IPS-NIHi7 (cell line): ENCODE measurements around the gene SLC9C2.
"Not testable (repeated sequence)": the region's sequence is repeated elsewhere in the genome, so short reads cannot be mapped to it uniquely, and the experiment has no call there.

Experiments
- DNase-seq: peaks from one replicate; pipeline ENCODE4 v3.0.0; 2012; ENCODE audit warnings: mixed read lengths; ENCODE audit errors: extremely low spot score

Gene SLC9C2

DNA sequence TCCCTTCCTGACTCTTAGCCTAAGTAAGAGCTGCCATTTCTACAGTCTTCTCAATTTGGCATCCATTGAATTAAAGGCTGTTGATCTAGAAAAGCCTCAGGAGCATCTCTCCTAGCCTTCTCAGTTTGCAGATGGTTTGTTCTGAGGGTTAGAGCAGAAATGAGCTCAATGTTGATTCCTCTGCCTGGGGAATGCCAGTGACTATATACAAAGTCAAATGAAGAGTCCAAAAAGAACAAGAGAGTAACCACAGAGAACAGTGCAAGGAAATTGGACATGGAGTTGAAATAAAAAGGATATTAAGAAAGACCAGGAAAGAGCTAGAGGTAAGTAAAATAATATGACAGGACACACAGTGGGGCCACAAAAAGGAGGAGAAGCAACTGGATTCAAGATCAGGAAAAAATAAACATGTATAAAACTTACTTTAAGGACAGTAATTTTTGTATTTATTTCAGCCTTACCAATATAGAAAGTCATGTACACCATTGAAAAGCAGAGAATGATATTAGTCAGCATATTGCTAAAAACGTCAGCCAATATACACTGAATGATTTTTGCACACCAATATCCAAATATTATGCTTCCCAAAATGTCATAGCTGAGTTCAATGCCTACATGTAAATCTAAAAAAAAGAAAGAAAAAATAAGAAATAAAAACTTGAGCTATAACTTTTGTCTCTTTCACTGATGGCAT, 21.3 kb downstream of the SLC9C2 start:
- no peak for DNase-seq

DNA sequence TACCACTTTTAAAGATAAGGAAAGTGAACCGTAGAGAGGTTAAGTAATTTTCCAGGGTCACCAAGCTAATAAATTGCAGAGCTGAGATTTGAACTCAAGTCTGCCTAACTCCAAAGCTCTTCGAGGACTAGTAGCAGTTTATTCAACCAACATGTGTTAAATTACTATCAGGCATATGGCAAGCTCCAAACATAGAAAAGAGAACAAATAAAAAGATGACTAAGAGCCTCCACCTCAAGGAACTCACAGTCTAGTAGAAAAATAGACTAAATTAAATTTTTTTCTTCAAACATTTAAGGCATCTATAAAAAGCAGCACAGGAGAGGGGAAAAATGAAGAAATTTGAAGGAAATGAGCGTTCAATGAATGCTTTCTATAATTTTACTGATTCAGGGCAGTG, 22.2 kb downstream of the SLC9C2 start:
- no peak for DNase-seq

DNA sequence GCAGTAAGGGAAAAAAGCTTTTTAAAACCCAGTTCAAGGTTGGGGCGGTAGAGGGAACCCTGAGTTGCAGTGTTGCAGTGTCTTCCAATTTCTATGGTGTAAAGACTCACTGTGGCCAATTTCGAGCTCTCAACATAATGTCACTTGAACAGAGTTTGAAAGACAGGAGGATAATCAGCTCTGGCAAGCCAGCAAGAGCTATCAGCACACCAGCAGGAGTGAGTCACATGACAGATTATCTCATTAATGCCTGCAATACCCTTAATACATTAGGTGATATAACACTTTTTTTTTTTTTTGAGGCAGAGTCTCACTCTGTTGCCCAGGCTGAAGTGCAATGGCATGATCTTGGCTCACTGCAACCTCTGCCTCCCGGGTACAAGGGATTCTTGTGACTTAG, 22.8 kb downstream of the SLC9C2 start:
- DNase-seq: no peak

DNA sequence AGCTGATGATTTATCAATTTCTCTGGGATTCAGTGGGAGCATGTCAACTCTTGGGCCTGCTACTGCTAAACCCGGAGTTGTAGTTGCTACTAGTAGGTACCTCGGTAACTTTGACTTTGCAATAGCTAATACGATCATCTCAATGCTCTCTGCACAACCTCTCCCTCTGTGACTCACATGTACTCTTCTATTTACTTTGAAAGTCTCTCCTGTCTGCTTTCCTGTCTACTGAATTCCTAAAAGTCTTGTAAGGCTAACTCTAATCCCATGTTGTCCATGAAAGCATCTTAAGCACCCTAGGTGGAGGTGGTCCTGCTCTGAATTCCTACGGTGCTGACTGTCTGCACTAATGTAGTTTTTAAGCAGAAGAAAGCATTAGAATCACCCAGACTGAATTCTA, 29.3 kb downstream of the SLC9C2 start:
- DNase-seq: no peak

DNA sequence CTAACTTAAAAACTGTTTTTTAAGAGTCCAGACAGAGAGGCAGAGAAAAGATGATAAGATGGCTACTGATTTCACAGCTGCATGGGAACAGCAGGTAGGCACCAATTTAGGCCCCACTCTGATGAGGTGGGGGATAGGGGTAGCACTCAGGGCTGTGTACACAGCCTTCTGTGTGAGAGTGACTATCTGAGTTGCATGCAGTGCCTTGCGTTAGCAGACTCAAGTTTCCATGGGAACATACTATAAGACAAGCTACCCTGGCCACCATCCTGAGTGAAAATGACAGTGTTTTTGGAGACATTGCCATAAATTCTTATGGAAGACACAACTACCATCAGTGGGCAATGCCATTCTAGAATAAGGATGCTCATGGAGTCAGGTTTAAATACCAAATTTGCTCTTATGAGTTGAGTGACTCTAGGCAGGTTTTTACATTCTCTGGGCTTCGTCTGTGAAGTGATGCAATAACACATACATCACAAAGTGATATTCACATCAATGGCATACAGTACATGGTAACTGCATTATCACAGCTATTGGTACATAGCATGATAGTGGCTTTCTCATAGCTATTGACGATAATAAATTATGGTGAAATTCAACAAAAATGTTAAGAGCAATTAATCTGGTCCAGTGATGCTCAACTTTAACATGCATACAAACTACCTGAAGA, 30.5 kb downstream of the SLC9C2 start:
- no peak for DNase-seq

DNA sequence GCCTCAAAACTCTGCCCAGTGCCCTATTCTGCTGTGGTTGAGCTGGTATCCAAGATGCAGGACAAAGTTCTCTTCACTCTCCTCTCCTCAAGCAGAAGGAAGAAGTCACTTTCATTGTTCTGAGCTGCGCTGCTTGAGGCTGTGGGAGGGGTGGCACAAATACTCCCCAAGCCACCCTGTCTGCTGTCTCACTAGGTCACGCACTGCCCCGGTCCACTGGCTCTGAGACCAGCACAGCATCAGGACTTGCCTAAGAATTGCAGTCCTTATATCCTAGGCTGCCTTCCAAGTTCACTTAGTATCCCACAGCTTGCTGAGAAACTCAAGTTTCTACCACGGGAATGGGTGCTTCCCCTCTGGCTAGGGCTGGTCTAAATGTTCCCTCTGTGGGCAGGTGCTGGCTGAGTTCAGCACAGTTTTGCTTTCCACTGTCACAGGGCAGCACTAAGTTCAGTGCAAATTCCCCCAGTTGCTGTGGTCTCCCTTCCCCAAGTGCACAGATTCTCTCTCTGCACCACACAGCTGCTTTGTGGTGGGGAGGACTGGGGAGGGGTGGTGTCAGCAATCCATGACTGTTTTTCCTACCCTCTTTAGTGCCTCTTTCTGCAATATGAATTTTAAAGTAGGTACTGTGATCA, 32.4 kb downstream of the SLC9C2 start:
- no peak for DNase-seq

DNA sequence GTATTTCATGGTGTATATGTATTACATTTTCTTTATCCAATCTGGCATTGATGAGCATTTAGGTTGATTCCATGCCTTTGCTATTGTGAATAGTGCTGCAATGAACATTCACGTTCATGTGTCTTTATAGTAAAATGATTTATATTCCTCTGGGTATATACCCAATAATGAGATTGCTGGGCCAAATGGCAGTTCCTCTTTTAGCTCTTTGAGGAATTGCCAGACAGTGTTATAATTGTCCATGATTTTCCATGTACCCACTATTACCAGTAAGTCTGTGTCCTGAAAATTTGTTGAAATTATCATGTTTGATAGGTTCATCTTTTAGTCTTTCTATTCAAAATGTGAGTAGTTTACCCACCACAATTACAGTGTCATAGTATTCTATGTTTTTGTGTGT, 34.4 kb downstream of the SLC9C2 start:
- DNase-seq: no peak

DNA sequence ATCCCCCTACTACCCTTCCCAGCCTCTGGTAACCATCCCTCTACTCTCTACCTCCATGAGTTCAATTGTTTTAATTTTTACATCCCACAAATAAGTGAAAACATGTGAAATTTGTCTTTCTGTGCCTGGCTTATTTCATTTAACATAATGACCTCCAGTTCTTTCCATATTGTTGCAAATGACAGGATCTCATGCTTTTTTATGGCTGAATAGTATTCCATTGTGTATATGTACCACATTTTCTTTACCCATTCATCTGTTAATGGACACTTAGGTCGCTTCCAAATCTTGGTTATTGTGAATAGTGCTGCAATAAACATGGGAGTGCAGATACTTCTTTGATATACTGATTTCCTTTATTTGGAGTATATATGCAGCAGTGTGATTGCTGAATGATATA, 39.0 kb downstream of the SLC9C2 start:
- DNase-seq: not testable (repeated sequence)

DNA sequence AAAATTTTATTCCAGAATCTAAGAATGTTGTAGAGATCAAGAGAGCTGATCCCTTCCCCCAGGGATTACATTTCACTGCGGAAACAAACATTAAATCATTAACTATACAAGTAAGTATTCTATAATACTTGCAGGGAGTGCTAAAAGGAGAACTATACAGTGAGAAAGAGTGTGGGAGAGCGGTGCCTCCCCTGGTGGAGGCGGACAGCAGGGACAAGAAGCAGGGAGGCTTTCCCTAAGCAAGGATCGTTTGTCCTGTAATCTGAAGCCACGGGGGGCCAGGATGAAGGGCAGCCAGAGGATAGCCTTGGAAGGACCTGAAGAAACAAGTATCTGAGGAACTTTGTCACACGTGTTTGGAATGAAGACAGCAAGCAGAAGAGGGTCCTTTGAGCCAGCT, 40.1 kb downstream of the SLC9C2 start:
- DNase-seq: peak; percentile 24

DNA sequence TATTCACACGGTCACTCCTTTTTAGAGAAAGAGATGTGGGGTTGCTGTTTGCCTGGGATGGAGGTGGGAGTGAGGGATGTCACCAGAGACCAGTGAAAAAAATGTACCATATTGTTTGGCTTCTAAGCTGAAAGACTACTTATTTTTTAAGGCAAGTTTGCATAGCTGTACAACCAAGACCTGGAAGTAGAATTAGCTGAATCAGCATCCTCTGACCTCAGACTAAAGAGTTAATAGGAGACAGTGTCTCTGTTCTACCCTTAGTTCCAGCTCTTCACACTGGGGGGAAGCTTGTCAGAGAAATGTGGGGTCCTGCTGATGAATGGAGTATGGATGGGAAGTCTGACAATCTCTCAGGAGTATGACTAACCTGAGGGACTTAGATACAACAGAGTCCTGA, 41.6 kb downstream of the SLC9C2 start:
- DNase-seq: no peak

DNA sequence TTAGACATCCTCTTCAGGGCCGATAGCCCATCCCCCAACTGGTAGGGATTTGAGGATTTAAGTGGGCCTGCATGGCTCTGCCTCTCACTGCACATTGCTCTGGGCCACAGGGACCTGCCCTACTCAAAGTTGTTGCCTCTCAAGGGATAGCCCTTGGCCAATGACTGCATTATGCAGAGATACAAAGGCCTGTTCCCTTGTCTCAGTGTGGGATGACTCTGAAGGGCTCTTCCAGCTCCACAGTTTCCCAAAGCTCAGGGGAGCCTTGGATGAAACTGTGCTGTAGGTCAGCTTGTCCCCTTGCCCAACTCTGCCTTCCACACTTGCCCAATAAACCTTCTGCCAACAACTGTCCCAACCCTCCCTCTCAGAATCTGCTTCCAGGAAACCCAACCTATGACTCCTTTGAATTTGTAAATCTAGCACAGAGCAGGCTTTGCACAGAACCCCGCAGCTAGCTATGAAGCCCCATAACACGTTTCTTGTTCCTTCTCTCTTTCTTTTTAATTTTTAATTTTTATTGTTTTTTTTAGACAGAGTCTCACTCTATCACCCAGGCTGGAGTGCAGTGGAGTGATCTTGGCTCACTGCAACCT, 42.5 kb downstream of the SLC9C2 start:
- no peak for DNase-seq

DNA sequence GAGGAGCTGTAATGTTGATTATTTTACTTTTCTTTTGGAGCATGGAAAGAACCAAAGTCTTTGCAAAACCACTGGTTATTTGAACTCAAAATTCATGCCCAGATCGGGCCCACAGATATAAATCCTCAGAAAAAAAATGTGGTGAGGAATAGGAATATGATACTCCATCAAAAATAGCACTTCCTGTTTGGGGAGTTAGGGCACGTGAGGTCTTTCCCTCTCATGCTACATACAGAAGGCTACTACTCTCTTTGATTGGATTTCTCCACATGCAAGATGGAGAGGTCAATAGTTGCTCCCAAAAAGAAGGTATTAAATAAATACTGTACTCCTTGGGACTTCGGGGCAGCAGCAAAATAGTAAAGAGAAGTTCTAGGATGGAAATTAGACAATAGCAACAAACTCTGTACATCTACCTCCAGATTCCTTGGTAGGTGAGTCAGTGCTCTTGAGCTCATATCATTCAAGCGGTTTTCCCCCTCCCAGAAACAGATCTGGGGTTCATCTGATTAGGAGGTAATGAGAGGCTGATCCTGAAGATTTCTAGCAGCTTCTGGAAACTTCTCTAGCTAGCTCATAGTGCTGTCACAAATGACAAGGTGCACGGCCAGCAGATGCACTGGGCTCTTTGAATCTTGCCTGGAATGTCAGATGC, 47.1 kb downstream of the SLC9C2 start:
- no peak for DNase-seq

DNA sequence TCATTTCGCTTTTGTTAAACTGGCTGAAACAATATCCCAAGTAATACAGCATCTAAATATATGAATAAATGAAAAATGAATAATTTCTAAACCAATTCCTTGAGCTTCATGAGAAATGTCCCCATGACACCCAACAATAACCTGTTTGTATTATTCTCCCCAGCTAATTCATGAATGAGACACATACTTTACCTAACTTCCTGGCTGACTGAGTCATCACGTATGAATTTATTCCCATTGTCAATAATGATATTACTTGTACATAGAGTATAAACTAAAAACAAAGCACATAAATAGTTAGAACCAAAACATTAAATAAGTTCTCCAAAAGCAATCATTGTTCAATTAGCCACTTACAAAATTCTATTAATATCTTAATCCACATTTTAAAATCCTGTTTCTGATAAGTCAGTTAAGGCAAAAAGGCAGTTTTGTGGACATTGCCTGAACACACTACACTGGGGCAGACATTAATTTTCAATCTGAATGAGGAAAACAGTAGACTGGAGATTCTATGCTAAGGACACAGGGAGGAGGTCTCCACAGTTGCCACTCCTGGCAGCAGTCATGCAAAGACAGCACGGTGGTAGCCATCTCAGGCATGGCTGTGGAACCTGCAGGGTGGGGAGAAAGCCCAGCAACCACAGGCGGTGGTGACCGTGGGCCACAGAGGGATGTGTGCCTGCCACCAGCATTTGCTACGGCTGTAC, 48.2 kb downstream of the SLC9C2 start:
- DNase-seq: no peak

DNA sequence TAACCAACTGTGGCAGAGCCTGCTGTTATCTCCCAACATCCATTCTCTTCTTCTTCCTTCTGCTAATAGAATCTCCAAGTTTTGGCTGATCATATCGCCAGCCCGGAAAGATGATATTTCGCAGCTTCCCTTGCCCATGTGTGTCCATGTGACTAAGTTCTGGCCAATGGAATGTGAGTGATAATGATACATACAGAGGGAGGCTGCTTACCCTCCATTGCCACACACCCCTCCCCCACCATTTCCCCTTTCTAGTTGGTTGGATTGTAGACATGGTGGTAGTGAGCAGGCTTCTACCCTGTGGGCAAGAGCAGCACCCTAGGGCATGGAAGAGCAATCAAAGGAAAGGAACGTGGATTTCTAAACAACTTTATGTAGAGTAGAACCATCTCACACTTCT, 48.8 kb downstream of the SLC9C2 start:
- DNase-seq: no peak

DNA sequence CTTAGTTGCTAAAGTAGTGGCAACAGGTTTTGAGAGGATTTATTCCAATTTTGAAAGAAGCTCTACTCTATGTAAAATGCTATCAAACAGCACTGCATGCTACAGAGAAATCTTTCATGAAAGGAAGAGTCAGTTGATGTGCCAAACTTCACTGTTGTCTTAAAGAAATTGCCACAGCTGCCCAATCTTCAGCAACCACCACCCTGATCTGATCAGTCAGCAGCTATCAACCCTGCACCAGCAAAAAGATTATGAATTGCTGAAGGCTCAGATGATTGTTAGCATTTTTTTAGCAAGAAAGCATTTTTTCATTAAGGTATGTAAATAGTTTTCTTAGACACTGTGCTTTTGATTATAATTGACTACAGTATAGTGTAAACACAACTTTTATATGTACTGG, 49.6 kb downstream of the SLC9C2 start:
- DNase-seq: no peak

DNA sequence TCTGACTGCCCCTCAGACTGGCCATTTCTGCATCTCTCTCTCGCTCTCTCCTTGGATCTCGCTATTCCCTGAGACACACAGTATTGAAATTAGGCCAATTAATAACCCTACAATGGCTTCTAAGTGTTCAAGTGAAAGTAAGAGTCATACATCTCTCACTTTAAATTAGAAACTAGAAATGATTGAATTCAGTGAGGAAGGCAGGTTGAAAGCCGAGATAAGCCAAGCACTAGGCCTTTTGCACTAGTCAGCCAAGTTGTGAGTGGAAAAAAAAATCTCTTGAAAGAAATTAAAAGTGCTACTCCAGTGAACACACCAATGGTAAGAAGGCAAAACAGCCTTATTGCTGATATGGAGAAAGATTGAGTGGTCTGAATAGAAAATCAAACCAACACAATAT, 51.2 kb downstream of the SLC9C2 start:
- no peak for DNase-seq

DNA sequence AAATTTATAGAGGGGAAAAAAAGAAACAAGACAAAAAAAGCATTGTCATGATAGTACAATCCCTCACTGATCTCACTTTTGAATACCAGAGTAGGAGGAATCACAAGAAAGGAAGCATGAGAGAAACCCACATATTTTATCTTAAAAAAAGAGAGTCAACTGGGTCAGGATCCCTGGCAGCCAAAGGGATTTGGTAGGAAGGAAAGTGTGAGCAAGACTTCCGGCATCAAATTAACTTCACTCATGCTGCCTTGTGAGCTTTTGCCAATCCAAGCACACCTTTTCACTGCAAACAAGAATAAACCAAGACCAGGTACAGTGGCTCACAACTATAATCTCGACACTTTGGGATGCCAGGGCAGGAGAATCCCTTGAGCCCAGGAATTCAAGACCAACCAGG, 53.1 kb downstream of the SLC9C2 start:
- no peak for DNase-seq

DNA sequence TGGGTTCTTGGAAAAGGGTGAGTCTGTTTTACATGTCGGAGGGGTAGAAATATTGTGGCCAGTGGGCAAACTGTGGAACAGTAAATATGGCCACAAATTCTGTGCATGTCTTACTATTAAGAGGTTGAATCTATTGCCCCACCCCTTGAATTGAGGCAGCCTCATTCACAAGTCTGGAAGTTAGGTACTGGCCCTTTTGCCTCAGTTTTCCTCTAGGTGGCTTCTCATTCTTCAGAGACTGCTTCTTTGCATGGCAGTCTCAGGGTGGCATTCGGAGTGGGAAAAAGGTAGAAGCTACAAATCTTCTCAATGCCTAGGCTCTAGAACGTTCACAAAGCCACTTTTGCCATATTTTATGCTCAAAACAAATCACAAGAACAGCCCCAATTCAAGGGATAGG, 57.2 kb downstream of the SLC9C2 start:
- DNase-seq: no peak

DNA sequence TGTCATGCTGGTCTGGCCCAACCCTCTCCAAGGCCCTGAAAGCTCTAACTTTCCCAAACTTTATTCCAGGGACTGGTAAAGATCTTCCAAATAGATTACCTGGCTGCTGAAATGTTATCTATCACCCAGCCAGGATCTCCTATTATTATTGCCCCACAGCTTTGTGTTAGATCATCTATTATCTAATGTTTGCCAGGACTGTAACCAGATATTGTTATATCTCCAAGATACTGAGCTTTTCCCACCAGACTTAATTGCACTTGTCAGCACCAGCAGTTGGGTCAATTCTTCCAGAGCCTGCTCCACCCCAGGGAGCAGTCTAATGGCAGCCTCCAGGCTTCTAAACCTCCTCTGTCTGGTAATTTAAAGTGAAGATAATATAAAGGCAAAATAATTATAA, 66.6 kb downstream of the SLC9C2 start:
- no peak for DNase-seq

DNA sequence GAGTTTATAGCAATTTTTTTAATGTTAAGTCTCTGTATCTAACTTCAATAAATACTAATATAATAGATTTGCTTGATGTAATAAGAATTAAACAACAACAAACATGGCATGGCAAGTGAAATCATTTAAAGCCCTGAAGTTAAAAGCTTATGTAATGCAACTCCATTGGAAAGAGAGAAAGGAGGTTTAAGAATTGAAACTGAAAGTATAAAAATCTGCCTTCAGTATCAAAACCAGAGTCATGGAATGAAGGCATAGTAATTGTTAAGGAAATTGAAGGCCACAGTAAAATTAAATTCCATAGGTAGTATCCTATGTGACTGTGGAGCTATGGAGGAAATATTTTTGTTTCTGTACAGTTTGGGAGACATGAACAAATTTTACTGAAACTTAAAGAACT, 70.6 kb downstream of the SLC9C2 start:
- no peak for DNase-seq

DNA sequence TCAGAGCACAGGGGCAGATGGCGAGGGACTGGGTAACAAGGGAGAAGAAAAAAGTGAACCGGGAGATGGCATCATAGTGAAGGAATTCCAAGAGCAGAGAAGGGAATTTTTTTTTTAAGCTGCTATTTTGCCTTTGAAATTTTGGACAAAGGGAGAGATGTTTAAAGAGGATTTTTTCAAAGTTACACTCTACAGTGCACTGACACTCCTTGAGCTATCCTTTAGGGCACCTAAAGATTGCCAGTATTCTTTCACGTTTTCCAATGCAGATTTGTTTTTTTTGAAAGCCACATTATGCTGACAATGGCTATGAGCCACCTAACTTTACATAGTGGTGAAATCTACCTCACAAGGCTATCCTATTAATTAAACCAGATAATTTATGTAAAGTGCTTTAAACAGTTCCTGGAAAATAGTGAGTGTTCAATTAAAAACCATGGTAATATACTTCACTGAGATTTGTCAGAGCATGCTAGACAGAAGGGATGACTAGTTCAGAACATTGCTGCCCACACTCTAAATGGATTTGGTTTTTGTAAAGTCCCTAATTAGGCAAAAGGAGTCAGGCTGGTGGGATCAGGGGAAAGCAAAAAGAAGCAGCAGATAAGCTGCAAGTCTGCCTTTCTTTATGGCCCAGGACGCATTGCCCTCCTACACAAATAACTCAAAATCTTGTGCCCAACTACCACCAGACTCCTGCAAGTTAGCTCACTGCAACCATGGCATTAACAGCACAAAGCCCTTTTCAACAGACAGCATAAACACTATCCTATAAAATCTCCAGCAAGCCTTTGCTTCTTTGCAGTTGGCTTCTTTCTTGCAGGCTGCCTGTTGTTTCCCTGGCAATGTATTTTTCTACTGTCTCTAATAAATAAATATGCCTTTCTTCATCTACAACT, 71.8 kb downstream of the SLC9C2 start:
- DNase-seq: no peak
